BJ (cell line): ENCODE data around the gene PTPRJ. TPM values are rescaled to one million over a fixed set of nuclear protein-coding genes. Genes with fewer than 3 reads are reported as not detected.

Source experiments
- CTCF ChIA-PET: fragments of 350-600 bp; formaldehyde crosslinking; extraction: SDS; loops from one replicate; lab custom pipeline; 2021; ENCODE audit warnings: antibody characterized with exemption, inconsistent platforms; lab: Yijun Ruan, JAX
- POLR2A ChIA-PET: fragments of 300-600 bp; sonication (Branson Sonifier 250); formaldehyde crosslinking; extraction: SDS; loops from one replicate; lab custom pipeline; 2021; ENCODE audit warnings: antibody characterized with exemption; lab: Charles Lee
- DNase-seq: peaks from one replicate; pipeline ENCODE4 v3.0.0-alpha.2; 2011; ENCODE audit warnings: low read depth
- H3K27me3 ChIP-seq: 2 replicates; pipeline ENCODE4 v1.6.0; 2011; ENCODE audit warnings: low read length; ENCODE audit not compliant: control insufficient read depth, insufficient read depth
- H3K36me3 ChIP-seq: 2 replicates; pipeline ENCODE4 v1.5.1; 2011; ENCODE audit warnings: low read length; ENCODE audit not compliant: control insufficient read depth, insufficient read depth
- H3K4me3 ChIP-seq: 2 replicates; pipeline ENCODE4 v1.5.1; 2011; ENCODE audit warnings: low read depth, mild to moderate bottlenecking, control low read depth, low read length
- polyA plus RNA-seq: library from polyadenylated mRNA; depleted of rRNA; stranded (reverse); fragments of >200 nt; gene quantifications from 2 replicates; pipeline ENCODE4 v1.2.3, GENCODE V29; 2011
- TF ChIP-seq, protein P1 (sequence below): IDR thresholded peaks from 2 replicates; pipeline ENCODE4 v1.5.1; 2011; ENCODE audit warnings: low read depth, mild to moderate bottlenecking, control low read depth, inconsistent platforms, low read length, moderate library complexity; ENCODE audit not compliant: insufficient read depth

Gene PTPRJ
- polyA plus RNA-seq, 1 experiment = 3.8 TPM

DNA sequence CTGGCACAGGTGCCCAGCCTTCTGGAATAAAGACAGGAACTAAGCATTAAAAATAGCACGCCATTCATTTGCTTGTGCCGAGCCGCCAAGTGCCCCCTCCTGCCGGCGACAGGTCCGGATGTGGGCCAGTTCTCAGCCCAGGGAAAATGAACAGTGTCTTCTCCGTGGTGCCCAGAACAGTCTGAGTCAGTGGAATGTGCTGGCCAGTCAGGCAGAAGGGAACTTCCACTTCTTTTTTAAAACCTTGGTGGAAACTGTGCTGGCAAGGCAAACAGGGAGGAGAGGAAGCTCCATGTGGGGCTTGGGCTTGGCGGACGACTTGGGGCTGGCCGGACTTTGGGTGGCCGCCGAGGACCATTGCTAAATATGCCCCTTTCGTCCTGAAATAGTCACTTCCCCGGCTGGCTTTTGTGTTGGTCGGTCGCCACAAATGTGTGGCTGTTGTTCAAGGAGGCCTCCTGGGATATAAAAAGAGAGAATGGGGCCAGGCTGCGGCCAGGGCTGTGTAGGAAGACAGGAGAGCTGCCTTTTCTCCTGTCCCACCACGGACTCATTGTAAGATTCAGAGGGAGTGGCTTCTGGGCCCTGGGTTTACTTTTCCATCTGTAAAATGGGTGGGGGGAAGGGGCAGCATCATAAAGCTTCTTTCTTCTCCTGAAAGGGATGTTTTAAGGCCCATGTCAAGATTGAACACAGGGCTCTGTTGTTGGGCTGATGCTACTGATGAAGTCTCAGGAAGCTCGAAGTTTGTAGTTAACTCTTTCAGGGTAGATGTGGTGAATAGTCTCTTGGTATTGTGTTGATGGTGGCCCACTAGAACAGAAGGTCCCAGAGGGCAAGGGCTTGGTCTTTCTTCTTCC is 101.0 kb downstream of the PTPRJ start:
- POLR2A ChIA-PET = no interaction called here
- DNase-seq = no peak
- CTCF ChIA-PET = interaction anchor here (1.2 kb wide), 1 partner anchor 26 kb away, joined by 5 read pairs; no protein-coding TSS in a partner anchor

DNA sequence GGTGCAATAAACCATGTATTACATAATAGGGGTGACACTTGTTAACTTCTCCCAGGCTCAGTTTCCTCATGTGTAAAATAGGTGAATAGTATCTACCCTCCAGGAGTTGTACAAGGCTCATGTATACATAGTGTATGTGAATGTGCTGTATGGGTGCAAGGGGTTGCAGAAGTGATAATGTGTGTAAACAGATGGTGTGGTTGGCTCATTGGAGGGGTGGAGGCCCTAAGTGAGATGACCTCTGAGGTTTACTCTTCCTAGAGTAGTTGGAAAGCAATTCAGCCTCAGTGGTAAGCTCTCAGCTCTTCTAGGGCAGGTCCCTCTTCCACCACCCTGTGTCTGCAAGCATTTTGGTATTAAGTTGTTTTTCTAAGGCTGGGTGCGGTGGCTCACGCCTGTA is 102.4 kb downstream of the PTPRJ start:
- no peak for DNase-seq
- Histone ChIP-seq H3K27me3 (no peaks in the 10 kb centered on the region), H3K36me3 (no peaks in the 10 kb centered on the region), H3K4me3 (no peak overlapping the region)
- CTCF ChIA-PET = interaction anchor here (0.6 kb wide), 1 partner anchor 103 kb away, joined by 3 read pairs; the partner anchor contains the start of gene PTPRJ
- POLR2A ChIA-PET = no interaction called here
- TF ChIP-seq, protein P1, sequence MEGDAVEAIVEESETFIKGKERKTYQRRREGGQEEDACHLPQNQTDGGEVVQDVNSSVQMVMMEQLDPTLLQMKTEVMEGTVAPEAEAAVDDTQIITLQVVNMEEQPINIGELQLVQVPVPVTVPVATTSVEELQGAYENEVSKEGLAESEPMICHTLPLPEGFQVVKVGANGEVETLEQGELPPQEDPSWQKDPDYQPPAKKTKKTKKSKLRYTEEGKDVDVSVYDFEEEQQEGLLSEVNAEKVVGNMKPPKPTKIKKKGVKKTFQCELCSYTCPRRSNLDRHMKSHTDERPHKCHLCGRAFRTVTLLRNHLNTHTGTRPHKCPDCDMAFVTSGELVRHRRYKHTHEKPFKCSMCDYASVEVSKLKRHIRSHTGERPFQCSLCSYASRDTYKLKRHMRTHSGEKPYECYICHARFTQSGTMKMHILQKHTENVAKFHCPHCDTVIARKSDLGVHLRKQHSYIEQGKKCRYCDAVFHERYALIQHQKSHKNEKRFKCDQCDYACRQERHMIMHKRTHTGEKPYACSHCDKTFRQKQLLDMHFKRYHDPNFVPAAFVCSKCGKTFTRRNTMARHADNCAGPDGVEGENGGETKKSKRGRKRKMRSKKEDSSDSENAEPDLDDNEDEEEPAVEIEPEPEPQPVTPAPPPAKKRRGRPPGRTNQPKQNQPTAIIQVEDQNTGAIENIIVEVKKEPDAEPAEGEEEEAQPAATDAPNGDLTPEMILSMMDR = no peak

More for the DNA sequence above, 101.0 kb downstream of the PTPRJ start:
- H3K36me3 ChIP-seq = peaks cover 1% of the 10 kb centered on the region; the same call in 1 of the 2 replicates
- no peaks in the 10 kb centered on the region for H3K27me3 ChIP-seq
- H3K4me3 ChIP-seq = no peak overlapping the region
- TF ChIP-seq, protein P1 = no peak

- TF ChIP-seq, protein P1 = no peak
- CTCF ChIA-PET = interaction anchor here (0.6 kb wide), 2 partner anchors 103 to 279 kb away, joined by 3 read pairs; partner anchors contain the start of gene PTPRJ
- POLR2A ChIA-PET = no interaction called here
- no peaks in the 10 kb centered on the region for H3K27me3 ChIP-seq
- DNase-seq = no peak
- H3K36me3 ChIP-seq = no peaks in the 10 kb centered on the region
- H3K4me3 ChIP-seq = no peak overlapping the region
These were observed 103.1 kb downstream of the PTPRJ start for GRCh38 chr11:48083421-48083820.

GRCh38 chr11:48085688-48086087 is 105.3 kb downstream of the PTPRJ start:
- ChIA-PET POLR2A (no interaction called here), CTCF (interaction anchor here (1.6 kb wide), 1 partner anchor 23 kb away, joined by 4 read pairs; no protein-coding TSS in a partner anchor)
- no peak for DNase-seq
- no peak overlapping the region for H3K4me3 ChIP-seq
- TF ChIP-seq, protein P1 = no peak
- H3K36me3 ChIP-seq = no peaks in the 10 kb centered on the region
- H3K27me3 ChIP-seq = no peaks in the 10 kb centered on the region

GRCh38 chr11:48087422-48087821 is 107.1 kb downstream of the PTPRJ start:
- ChIA-PET CTCF (interaction anchor here (1.4 kb wide), 1 partner anchor 9 kb away, joined by 3 read pairs; no protein-coding TSS in a partner anchor), POLR2A (no interaction called here)
- TF ChIP-seq, protein P1 = no peak
- Histone ChIP-seq H3K4me3 (no peak overlapping the region), H3K36me3 (no peaks in the 10 kb centered on the region), H3K27me3 (no peaks in the 10 kb centered on the region)
- DNase-seq = no peak
